Pons (tissue), 1 donor: ENCODE measurements around the gene ITPR1.
A peak's percentile ranks its signal among the peaks of the same experiment; 100 is the strongest.

Experiments used
- DNase-seq: peaks from one replicate; pipeline ENCODE4 v3.0.0-alpha.2; 2016; ENCODE audit warnings: low spot score

ITPR1 gene

GRCh38 chr3:4814305-4814903 lies 321.3 kb downstream of the ITPR1 start:
- DNase-seq, result no peak

DNA sequence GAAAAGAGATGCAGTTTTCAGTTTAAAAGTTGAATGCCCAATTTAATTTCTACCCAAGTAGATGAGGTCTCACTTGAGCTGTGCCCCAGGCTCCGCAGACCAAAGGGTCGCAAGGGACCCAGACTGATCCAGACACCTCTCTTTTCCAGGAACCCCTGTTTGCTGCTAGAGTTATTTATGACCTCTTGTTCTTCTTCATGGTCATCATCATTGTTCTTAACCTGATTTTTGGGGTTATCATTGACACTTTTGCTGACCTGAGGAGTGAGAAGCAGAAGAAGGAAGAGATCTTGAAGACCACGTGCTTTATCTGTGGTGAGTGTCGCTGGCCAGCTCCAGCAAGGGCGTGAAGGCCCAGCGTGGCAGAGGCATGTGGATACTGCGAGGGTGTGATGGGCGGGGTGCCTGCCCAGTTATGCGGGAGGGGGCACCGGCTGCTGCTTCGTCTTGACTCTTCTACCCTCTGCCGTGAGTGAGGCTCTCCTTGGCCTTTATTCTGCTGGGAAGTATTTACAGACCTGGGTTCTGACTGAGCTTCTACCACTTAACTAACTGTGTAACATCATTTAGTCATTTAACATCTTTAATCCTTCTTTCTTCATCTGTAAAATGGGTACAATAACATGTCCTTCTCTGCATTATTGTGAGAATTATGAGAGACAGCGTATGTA lies 321.9 kb downstream of the ITPR1 start:
- DNase-seq, result no peak

DNA sequence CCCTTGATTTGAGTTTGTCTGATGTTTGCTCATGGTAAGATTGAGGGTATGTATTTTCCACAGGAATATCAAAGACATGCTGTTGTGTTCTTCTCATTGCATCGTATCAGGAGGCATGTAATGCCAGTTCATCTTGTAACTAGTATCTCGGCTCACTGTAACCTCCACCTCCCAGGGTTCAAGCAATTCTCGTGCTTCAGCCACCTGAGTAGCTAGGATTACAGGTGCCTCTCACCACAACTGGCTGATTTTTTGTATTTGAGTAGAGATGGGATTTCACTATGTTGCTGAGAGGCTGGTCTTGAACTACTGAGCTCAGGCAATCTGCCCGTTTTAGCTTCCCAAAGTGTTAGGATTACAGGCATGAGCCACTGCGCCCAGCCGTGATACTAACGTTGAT lies 323.2 kb downstream of the ITPR1 start:
- no peak for DNase-seq

DNA sequence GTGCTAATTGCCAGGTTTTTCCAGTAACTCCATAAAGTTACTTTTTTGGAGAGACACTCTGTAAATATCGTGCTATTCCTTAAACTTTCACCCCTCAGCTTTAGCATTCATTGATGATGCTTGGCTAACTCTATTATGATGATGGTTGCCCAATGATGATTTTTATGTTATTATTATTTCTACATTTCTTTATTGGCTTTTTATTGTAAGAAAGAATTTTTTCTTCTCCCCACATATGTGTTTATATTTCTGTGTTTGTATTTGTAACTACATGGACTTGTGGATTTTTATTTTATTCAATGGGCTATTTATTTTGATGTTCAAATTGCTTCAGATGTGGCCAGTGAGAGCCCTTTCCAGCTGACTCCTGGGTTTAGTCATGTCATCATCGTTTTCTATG lies 323.6 kb downstream of the ITPR1 start:
- no peak for DNase-seq

GRCh38 chr3:4817128-4817527 lies 324.0 kb downstream of the ITPR1 start:
- no peak for DNase-seq

- DNase-seq, result no peak
Observed at GRCh38 chr3:4818164-4818563, 325.0 kb downstream of the ITPR1 start.

GRCh38 chr3:4818986-4819693 lies 326.0 kb downstream of the ITPR1 start:
- DNase-seq, result no peak

- no peak for DNase-seq
Observed at GRCh38 chr3:4819746-4820145, 326.6 kb downstream of the ITPR1 start.

DNA sequence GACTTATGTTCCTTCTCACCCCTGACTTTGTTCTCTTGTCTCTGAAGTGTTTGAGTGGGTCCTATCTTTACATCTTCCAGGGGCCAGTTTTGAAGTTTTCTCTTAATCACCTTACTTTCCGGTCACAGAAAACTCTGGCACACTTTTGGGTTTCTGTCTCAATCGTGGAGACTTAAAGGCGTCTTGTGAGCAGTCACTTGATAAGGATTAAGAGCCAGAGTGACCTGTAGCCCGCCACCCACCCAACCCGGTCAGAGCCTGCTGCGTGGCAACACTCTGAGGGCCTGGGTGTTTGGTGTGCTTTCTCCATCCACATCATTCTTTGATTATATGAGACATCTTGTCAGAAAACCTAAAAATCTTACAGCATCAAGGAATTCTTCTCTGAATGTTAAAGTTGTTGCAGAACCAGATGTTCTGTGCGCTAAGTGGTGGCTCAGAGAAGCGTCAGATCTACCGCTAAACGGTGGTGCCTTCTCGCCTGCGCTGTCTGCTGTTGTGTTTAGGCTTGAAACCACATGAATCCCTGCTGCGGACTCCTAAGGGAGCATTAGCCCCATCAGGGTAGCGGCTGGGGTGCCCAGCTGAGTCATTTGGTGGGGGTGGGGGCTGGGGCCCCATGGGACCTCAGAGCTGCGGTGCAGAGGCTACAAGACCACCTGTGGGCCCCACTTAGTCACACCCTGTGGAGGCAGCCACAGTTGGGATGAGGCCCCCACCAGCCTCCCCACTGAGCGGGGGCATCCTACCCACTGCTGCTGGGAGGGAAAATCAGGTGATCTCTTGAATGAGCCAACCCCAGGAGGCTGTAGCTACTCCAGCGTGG lies 327.4 kb downstream of the ITPR1 start:
- no peak for DNase-seq

DNA sequence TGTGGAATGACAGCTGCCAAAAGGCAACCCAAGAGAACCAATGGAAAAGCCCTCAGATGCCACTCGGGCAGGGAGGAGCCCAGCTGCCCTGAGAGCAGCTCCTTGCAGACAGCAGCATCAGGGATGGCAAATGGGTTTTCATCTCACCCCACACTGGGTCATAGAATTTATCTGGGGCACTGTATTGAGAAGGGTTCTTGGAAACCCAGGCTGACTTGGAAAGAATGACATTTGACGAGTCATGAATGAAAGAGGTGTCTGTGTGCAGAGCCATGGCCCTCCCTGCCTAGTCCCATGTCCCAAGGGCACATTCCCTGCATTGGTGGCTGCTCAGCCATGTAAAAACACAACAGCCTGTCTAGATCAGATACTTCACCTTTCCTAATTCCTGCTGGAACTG lies 328.2 kb downstream of the ITPR1 start:
- DNase-seq, result no peak

DNA sequence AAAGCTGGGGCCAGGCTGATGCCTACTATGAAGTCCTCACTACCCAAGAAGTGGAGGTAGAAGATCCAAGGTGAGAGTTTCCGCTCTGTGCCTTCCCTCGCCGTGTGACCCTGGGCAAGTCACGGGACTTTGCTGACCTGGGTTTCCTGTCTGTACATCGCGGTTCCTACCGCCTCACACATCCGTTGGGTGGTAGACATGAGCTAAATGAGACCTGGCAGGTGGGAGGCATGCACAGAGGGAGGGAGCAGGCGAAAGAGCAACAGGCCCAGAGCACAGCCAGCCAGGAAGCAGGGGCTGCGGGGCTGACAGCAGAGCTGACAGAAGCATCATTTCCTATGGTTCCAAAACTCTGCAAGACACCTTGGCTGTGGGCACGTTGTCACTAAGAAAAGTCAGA lies 328.8 kb downstream of the ITPR1 start:
- DNase-seq, result no peak

- DNase-seq, result no peak
Observed at GRCh38 chr3:4822568-4822967, 329.4 kb downstream of the ITPR1 start.

- no peak for DNase-seq
Observed at GRCh38 chr3:4823385-4823784, 330.2 kb downstream of the ITPR1 start.

- DNase-seq, result no peak
Observed at GRCh38 chr3:4823986-4824925, 331.1 kb downstream of the ITPR1 start.

DNA sequence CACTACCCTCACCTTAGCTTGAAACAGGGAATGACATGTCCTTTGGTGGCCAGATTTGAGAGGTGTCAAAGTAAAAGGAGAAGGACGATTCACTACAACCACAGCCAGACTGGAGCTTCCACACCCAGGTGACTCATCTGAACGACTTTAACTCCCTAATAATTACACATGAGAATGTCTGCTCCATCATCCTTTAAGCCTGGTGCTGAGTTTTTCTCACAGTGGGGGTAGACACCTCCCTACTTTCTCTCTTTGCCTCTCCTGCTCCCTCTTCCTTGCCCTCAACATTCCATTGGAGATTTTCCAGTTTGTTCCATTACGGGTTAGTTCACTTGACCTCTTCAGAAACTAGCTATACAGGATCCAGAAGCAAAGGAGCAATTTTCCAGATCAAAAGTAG lies 331.8 kb downstream of the ITPR1 start:
- DNase-seq, result no peak

DNA sequence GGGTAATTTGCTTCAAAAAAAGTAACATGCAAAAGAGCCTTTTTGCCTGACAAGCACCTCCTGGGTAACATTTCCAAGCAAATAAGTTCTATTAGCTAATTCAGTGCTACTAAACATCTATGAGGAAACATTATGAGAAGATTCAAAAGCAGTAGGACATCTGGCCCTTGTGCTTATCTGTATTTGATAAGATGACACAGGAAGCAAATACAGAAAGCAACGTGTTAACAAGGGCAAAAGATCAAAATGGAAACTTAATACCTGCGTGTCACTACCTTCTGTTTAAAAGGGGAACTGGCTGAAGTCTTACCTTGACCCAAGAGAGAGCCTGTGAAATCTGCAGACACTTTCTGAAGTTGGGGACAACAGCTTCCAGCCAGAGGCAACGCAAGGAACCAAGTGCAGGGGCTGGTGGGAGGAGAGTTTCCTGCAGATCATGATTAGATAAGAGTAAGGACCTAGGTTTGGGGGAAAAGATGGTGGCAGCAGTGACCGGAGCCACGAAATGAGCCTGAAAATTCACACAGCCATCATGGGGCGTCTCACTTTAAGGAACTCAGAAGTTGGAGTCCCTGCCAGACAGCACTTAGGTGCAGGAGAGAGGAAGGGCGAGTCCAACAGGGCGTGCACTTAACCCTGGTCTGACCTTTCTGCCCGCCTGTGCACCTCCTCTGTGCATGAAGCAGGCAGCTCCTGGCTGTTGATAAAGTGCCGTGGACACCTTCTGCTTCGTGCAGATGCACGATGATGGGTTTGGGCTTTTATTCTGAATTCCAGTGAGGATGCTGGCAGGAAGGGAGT lies 332.5 kb downstream of the ITPR1 start:
- DNase-seq, result no peak

DNA sequence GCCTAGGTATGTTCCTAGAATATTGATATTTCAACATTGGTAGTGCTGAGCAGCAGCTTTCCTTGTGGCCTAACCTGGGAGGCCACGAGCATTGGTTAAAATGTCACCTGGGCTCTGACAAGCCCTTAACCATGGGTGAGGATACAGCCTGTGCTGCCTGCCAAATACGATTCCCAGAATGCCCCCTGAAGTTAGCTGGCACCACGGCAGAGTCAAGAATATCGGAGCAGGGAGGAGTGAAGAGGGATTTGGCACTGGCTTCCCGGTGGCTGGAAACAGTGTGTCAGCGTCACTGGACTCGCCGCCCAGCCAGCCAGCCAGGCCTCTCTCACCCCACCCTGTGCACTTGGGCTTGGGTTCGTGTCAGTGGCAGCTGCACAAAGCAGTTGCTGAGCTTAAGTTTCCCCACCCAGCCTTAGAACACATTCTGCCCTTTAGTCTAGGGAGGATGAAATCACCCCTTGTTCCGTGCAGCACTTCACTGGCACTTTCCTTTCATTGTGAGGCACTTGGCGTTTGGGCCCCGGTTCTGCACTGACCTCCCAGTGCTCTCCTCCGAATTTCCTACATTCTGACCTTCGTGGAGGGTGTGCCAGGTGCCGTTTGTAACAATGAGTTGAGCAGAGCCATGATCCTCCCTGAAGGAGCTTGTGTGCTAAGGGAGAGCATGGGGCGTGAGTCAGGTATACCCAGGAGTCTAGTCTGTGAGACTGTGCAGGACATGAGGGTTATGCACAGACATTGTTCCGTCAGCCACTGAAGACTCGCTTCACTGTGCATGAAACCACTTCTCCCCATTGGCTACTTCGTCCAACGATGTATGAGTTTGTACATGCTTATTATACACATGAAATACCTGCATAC lies 333.3 kb downstream of the ITPR1 start:
- DNase-seq, result no peak

DNA sequence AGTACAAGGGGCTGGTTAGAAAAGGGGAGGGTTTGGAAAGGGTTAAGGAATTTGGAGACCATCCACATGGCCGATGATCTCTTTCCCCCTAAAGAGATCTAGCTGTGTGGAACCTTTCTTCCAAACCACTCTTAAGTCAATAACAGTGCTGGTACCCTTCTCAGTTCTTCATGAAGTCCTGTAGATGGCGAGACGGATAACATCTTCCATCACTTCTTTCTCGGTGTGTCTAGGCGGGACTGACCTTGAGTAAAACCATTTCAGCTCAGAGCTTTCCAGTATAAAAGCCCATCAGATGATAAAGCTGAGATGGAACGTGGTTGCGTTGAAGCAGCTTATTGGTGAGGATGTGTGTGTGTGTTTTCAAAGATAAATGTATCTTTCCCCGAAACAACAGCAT lies 334.6 kb downstream of the ITPR1 start:
- no peak for DNase-seq

GRCh38 chr3:4828279-4829030 lies 335.3 kb downstream of the ITPR1 start:
- DNase-seq, result peak; percentile 56
